ENCODE measurements around the gene SCAANT1.

SCAANT1 gene

DNA sequence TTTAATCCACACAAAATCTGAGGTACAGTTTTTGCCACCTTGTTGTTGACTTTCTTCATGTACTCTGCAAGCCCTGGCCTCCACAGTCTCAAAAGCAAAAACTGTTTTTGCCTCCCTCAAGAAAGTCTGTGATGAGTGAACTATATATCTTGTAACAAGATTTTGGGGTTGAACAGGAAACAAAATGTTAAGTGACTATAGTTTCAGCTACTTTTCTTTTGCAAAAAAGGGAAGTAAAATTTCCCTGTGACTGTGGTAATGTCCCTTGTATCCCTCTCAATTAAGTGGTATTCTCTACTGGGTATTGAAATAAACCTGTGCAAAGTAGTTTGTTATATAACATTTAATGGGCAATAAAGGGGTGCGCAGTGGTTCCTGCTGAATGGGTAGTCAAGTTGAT is 21.3 kb upstream of the SCAANT1 start:
- DNase-seq = no peak

DNA sequence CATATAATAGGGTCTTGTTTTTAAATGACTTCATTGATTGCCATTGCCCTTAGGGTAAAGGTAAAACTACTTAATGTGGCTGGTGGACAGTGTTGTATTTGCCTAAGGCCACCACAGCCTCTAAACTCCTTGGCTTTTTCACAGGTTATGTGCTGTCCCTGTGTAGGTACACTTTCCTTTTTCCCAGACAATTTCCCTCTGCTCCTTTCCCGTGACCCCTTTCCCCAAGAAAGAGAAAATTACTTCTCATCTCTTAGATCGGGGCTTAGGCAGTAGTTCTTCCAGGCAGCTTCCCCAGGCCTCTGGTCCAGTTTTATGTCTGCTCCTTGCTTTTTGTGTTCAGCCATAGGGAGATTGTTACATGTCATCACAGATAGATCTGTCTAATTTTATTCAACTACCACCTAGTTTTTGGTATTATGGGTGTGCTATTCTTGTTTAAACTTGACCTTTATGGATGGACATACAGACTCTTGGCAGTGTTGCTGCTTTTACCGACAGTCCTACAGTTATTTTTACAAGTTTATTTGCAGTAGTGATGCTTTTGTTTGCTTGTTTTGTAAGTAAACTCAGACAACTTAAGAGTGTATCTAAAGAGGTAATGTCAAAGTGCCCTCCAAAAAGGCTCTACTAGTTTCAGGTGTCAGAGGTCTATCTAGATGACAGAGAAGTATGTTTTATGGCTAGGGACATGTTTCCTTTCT is 20.5 kb upstream of the SCAANT1 start:
- no peak for DNase-seq

GRCh38 chr3:63931290-63931689 is 19.1 kb upstream of the SCAANT1 start:
- DNase-seq = no peak

DNA sequence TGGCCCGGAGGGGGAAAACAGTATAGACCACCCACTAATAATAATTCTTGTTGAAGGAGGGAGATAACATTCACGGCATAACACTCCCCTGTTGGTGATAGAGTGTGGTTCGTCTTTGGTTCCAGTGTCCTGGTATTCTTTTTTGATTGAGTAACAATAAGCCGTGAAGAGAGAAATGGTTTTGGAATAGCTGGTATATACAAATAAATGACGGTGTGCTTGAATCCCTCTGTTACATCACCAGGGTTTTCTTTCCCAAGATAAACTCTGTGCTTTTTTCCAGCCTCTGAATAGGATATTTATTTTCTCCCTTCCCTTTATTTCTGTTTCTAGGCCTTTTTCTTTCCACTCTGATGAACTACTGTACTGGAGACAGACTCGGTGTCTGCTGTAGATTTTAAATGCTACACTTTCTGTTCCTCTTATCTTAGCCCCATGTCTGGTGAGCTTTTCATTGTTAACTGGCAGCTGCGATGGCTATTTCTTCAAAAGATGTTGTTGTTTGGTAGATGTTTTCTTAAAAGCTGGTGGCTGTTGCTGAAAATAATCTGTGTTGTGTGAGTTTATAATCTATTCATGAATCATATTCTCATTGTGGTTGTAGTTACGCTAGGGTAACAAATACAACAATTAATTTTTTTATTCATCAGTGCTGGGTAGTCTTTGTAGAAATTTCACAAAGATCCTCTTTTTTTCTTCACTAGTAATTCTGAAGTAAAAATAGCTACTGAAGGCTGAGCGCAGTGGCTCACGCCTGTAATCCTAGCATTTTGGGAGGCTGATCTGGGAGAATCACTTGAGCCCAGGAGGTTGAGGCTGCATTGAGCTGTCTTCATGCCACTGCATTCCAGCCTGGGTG is 15.5 kb upstream of the SCAANT1 start:
- no peak for DNase-seq

- no peak for DNase-seq
These were observed 14.1 kb upstream of the SCAANT1 start for GRCh38 chr3:63926309-63926708.

- no peak for DNase-seq
These were observed 10.5 kb upstream of the SCAANT1 start for GRCh38 chr3:63922491-63923199.

DNA sequence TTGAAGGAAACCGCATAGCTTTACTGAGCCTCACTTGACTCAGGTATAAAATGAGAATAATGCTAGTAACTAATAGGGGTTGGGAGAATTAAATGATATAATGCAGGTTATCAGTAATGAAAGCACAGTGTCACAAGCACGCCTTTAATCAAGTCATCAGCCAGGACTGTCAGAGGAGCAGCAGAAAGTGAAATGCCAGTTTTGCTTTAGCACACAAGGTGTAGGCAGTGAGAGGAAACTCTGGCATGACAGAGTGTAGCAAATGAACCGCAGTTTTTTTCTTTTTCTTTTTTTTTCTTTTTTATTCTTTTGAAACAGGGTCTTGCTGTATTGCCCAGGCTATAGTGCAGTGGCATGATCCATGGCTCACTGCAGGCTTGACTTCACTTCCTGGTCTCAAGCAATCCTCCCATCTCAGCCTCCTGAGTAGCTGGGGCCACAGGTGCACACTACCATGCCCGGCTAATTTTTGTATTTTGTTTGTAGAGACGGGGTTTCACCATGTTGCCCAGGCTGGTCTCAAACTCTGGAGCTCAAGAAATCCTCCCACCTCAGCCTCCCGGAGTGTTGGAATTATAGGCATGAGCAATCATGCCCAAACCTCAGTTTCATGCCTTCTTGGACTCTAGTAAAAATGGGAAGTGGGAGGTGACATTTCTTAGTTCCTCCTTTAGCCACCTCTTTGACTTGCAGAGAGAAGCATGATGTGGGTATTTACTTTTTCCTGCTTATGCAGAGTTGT is 9.7 kb upstream of the SCAANT1 start:
- no peak for DNase-seq

DNA sequence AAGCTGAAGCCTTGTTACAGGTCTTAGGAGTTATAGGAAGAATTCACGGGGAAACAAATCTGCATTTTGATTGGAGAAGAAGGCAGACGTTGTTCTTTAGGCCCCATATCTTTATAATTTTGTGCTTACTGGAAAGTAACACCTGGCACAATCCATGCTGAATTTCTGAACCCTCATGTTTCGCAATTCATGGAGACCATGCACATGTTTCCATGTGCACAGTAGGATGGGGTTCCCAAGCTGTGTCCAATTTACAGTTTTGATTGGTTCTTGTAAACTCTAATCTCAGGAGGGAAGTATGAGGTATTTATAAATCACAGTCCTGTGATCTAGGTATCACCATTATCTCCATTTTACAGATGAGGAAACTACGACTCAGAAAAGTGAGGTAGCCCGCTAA is 7.8 kb upstream of the SCAANT1 start:
- DNase-seq = no peak

- DNase-seq = no peak
These were observed 6.1 kb upstream of the SCAANT1 start for GRCh38 chr3:63918321-63918720.

- DNase-seq = no peak
These were observed 2.1 kb upstream of the SCAANT1 start for GRCh38 chr3:63914312-63914711.

DNA sequence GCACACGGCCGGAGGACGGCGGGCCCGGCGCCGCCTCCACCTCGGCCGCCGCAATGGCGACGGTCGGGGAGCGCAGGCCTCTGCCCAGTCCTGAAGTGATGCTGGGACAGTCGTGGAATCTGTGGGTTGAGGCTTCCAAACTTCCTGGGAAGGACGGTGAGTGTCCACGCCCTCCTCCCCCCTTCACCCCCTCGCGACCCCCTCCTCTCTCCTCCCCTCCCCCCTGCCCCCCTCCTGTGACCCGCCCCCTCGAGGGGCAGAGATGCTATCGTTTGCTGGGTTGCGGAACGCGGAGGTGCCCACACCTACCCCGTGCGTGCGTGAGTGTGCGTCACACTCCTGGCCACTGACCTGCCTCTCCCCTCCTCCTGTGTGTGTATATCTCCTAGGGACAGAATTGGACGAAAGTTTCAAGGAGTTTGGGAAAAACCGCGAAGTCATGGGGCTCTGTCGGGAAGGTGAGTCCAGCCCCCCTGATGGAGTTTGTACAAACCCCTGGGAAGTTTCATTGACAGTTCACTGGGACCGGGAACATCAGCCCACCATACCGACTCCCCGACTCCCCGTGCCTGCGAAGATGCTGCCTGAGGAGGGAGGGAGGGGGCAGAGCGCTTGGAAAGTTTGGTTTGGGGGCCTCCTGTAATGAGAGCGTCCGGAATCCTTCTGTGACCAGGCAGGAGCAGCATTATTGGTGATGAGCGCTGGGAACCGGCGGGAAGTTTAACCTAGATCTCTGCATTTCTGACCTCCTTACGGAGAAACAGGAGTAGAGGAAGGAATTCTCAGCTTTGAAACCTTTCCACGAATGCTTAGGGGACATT is 795 bp upstream of the SCAANT1 start:
- DNase-seq = no peak

DNA sequence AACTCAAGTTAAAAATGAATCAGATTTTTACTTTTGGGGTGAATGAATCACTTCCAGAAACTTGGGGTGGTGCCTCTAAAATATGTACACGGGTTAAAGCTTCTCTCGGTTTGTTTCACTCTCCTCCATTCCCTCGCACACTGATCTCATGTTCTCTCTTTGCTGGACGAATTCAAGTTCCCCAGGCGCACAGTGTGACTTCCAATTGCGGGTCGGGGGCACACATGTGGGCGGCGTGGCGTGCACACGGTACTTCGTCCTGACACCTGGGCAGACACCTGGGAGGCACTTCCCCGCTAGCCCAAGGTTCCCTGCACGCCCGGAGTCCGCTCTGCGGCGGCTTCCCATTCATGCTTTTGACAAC is 692 bp downstream of the SCAANT1 start:
- no peak for DNase-seq

GRCh38 chr3:63910891-63911290 is 1.3 kb downstream of the SCAANT1 start:
- DNase-seq = no peak

DNA sequence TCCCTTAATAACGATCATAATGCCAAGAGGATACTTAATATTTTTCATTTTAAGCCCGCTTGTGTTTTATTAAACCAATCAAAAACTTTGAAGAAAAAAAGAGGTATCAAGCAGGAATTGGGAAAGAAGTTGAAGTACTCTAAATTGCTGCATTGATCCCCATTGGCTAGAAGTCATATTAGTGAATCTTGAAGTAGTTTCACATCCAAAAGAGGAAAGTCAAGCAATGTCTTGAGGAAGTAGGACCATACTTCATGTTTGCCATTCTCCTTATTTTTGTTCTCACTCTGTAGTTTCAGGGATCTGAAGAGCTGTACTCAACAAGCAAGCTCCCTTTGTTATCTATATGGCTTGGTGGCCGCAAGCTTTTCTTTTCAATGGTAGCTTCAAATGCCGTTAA is 2.2 kb downstream of the SCAANT1 start:
- DNase-seq = no peak

DNA sequence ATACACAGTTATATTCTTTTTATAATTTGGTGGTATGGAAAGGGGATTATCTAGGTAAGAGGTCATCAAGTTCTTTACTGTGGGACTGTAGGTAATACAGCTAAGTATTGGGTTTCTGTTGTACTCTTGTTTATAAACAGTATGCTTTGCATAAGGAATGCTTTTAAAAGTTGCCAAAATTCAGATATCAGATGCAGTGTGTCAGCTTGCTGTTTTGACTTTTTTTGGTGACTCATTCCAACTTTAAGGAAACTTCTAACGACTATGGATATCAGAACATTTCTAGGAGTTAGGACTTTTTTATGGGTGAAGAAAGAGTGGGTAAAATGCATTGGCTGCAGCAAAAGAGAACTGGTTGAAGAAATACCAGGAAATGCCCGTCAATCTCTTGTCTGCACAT is 2.8 kb downstream of the SCAANT1 start:
- DNase-seq = no peak

DNA sequence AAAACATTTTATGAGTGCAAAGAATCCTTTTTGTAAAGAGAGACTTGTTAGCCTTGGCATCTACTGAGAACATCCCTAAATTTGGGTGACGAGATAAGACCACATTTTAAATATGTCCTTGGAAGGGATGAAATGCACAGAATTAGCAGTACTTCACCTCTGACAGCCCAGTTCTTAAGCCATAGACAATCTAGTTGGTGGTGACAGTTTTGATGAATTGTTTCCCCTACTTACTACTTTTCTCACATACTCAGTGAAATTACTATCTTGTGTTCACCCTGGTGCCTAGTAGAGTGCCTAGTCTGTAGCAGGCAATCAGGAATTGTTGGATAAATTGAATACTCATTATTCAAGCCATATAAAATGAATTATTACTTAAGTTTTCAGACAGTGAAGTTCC is 3.4 kb downstream of the SCAANT1 start:
- no peak for DNase-seq

- DNase-seq = no peak
These were observed 4.0 kb downstream of the SCAANT1 start for GRCh38 chr3:63908081-63908736.

DNA sequence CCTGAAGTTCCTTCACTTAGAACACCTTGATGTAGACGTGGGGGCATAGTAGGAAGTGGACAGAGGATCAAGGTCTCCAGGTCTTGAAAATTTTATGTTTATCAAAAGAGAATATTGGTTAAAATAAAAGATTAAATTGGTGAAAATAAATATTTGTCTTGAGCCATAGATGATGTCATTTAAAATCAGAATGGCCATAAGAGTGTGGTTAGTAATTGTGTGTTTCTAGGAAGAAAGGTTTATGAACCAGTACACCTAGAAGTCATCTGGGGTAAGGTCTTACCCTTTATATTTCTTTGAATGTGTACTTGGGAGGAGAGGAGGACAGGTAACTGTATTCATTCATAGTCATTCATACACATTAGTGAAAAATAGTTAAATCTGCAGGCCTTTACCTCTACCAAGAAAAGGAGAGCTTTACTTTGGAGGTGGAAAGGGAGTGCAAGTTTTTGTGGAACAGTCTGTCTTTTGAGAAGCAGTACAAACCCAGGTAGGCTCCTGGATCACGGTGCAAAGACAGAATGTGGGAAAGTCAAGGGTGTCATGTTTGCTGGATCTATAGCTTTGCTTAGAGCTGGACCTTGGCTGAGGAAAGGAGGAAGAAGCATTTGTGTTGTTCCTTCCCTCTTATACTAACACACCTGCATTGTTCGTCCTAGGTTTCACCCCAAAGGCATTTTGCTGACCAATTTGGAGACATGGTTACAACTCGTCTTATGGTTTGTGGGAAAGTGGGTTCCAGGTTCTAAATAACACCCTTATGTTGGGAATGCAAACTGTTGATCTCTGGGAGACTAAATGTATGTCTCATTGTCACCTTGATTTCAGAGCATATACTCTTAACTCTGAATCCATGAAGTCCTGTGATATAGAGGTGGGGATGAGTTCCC is 6.2 kb downstream of the SCAANT1 start:
- DNase-seq = no peak

DNA sequence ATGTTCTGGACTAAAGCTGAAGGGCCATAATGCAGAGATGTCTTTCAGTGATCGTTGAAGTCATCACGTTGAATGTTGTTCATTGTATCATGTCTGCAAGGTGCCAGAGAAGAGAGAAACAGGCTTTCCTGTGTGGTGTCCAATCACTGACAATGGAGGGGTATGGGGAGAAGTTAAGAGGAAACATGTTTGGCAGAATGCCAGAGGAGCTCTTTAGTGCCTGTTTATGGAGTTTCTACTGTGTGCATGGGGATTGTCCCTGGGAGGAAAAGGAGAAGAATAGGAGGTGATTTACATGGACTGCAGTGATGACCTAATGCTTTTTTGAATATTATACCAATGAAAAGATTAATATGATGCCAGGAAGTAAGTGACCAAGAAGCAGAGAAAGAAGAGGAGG is 11.7 kb downstream of the SCAANT1 start:
- peak in 1 of 2 experiments; percentile 42 for DNase-seq

- DNase-seq = no peak
These were observed 12.2 kb downstream of the SCAANT1 start for GRCh38 chr3:63900010-63900409.
